Measurements from ENCODE around the gene CPLANE2. TPM values are rescaled to one million over a fixed set of nuclear protein-coding genes. Genes with fewer than 3 reads are reported as not detected.
"Not testable (repeated sequence)": the region's sequence is repeated elsewhere in the genome, so short reads cannot be mapped to it uniquely, and the experiment has no call there.

CPLANE2 gene
- total RNA-seq, 4 donors from 2014 or later, result 6.6 to 45.8 (median 11.0) TPM

DNA sequence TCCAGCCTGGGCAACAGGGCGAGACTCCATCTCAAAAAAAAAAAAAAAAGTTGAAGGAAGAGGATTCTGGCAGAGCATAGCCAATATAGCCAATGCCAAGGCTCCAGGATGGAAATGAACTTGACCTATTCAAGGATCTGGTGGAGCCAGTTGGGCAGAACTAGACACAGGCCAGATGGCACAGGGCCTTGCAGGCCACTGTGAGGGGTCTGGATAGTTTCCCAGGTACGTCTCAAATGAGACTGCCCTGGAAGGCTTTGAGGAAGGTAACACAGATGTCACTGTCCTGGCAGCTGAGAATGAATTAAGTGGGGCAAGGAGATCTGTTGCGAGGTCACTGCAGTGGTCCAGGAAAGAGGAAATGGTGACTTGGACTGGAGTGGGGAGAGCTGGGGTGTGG lies 12.5 kb downstream of the CPLANE2 start:
- no peak for ATAC-seq
- TF ChIP-seq, protein P1, sequence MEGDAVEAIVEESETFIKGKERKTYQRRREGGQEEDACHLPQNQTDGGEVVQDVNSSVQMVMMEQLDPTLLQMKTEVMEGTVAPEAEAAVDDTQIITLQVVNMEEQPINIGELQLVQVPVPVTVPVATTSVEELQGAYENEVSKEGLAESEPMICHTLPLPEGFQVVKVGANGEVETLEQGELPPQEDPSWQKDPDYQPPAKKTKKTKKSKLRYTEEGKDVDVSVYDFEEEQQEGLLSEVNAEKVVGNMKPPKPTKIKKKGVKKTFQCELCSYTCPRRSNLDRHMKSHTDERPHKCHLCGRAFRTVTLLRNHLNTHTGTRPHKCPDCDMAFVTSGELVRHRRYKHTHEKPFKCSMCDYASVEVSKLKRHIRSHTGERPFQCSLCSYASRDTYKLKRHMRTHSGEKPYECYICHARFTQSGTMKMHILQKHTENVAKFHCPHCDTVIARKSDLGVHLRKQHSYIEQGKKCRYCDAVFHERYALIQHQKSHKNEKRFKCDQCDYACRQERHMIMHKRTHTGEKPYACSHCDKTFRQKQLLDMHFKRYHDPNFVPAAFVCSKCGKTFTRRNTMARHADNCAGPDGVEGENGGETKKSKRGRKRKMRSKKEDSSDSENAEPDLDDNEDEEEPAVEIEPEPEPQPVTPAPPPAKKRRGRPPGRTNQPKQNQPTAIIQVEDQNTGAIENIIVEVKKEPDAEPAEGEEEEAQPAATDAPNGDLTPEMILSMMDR (IDR thresholded peaks at IDR 0.05), result no peak
- no peak for TF ChIP-seq POLR2A (IDR thresholded peaks at IDR 0.05)
- no peak for TF ChIP-seq POLR2AphosphoS5 (IDR thresholded peaks at IDR 0.05)
- TF ChIP-seq EP300 (IDR thresholded peaks at IDR 0.05), result no peak
- Histone ChIP-seq H3K9me3 (peaks cover 0 to 12% (median 0%) of the 10 kb centered on the region in 3 donors), H3K4me1 (peaks cover 0 to 17% (median 0%) of the 10 kb centered on the region in 3 donors), H3K4me3 (no peak overlapping the region), H3K36me3 (no peaks in the 10 kb centered on the region), H3K27me3 (peaks cover 34% of the 10 kb centered on the region), H3K27ac (no peak overlapping the region)
- WGBS, 2 donors (ENCODE audit: low coverage in 1 of 2), result 89% methylated on average over 2 of the region's 3 CpGs; no CpG with 5 or more reads in 1 of the 2 donors

DNA sequence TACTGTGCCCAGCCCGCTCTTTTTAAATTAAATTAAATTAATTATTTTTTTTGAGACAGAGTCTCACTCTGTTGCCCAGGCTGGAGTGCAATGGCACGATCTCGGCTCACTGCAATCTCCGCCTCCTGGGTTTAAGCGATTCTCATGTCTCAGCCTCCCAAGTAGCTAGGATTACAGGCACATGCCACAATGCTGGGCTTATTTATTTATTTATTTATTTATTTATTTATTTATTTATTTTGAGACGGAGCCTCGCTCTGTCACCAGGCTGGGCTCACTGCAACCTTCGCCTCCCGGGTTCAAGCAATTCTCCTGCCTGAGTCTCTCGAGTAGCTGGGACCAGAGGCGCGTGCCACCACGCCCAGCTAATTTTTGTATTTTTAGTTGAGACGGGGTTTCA lies 14.3 kb downstream of the CPLANE2 start:
- not testable (repeated sequence) for H3K4me3 ChIP-seq, ATAC-seq, H3K27ac ChIP-seq, H3K36me3 ChIP-seq
- H3K4me1 ChIP-seq, result peaks cover 0 to 20% (median 1%) of the 10 kb centered on the region in 3 donors
- H3K27me3 ChIP-seq, result peaks cover 27% of the 10 kb centered on the region
- 89 to 92% methylated on average over 5 to 6 of the region's 14 CpGs for WGBS, 2 donors (ENCODE audit: low coverage in 1 of 2)
- H3K9me3 ChIP-seq, result peaks cover 0 to 12% (median 0%) of the 10 kb centered on the region in 3 donors

DNA sequence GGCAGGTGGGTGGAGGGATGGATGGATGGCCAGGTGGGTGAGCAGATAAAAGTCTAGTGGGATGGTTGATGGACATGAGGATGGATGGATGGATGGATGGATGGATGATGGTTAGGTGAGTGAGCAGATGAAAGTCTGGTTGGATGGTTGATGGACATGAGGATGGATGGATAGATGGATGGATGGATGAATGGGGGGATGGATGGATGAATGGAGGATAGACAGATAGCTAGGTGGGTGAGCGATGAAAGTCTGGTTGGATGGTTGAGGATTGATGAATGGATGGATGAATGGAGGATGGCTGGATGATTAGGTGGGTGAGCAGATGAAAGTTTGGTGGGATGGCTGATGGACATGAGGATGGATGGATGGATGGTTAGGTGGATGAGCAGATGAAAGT lies 15.5 kb downstream of the CPLANE2 start:
- H3K4me1 ChIP-seq, result peaks cover 0 to 17% (median 3%) of the 10 kb centered on the region in 3 donors
- H3K36me3 ChIP-seq, result no peaks in the 10 kb centered on the region
- H3K27me3 ChIP-seq, result peaks cover 15% of the 10 kb centered on the region
- peaks cover 0 to 4% (median 0%) of the 10 kb centered on the region in 3 donors for H3K9me3 ChIP-seq
- H3K27ac ChIP-seq, result no peak overlapping the region
- H3K4me3 ChIP-seq, result no peak overlapping the region
- ATAC-seq, result no peak
- WGBS, 2 donors (ENCODE audit: low coverage in 1 of 2), result 93 to 100% methylated on average over 1 of the region's 1 CpG
- TF ChIP-seq POLR2A (IDR thresholded peaks at IDR 0.05), result no peak
- TF ChIP-seq, protein P1 (IDR thresholded peaks at IDR 0.05), result no peak
- TF ChIP-seq EP300 (IDR thresholded peaks at IDR 0.05), result no peak
- no peak for TF ChIP-seq POLR2AphosphoS5 (IDR thresholded peaks at IDR 0.05)

DNA sequence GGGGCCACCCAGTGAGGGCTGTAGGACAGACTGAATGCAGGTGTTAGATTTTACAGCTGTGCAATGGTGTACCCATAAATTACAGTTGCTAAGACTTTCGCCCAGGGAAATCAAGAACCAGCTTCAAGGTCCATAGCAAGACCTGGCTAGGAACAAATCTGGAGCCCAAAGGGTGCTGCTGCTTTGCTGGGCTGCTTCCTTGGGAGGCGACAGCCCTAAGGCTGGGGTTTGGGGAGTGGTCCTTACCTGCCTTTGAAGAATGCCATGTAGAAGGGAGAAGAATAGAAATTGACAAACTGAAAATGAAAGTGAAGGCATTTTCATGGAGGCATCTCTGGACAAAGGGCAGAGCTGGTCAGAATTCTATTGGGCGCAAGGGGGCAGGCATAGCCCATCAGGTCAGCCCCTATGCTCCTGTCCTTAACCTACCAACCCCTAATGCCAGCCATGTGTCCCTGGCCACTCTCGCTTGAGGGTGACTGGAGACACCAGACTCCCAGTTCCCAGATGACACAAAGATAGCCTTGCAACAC lies 16.9 kb downstream of the CPLANE2 start:
- no peaks in the 10 kb centered on the region for H3K36me3 ChIP-seq
- no peak for ATAC-seq
- H3K4me1 ChIP-seq, result peaks cover 0 to 24% (median 7%) of the 10 kb centered on the region in 3 donors
- H3K9me3 ChIP-seq, result no peaks in the 10 kb centered on the region
- TF ChIP-seq, protein P1 (IDR thresholded peaks at IDR 0.05), result no peak
- TF ChIP-seq POLR2AphosphoS5 (IDR thresholded peaks at IDR 0.05) (no peak), EP300 (IDR thresholded peaks at IDR 0.05) (no peak), POLR2A (IDR thresholded peaks at IDR 0.05) (no peak)
- H3K27ac ChIP-seq, result no peak overlapping the region
- no CpG with 5 or more reads among the region's 4 CpGs for WGBS, 2 donors (ENCODE audit: low coverage in 1 of 2)
- peaks cover under 1% of the 10 kb centered on the region for H3K27me3 ChIP-seq
- H3K4me3 ChIP-seq, result no peak overlapping the region

DNA sequence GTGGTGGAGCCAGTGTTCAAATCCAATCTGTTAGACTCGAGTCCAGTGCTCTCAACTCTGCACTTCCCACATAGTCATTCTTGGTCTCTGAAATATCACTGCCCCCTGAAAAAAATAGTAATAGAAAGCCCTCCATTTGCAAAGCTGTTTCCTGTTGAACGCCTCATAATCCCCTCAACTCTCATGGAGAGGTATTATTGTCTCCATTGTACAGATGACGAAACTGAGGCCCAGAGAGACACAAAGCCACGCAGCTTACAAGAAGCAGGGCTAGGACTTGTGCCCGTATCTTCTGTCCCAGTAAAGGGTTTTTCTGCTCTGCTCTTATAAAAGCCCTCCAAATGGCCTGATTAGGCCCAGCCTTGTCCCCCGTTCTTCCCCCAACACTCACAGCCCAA lies 18.3 kb downstream of the CPLANE2 start:
- H3K4me3 ChIP-seq, result no peak overlapping the region
- no peak for ATAC-seq
- H3K9me3 ChIP-seq, result no peaks in the 10 kb centered on the region
- no peak overlapping the region for H3K27ac ChIP-seq
- TF ChIP-seq, protein P1 (IDR thresholded peaks at IDR 0.05), result no peak
- TF ChIP-seq POLR2A (IDR thresholded peaks at IDR 0.05) (no peak), EP300 (IDR thresholded peaks at IDR 0.05) (no peak), POLR2AphosphoS5 (IDR thresholded peaks at IDR 0.05) (no peak)
- H3K36me3 ChIP-seq, result no peaks in the 10 kb centered on the region
- no peaks in the 10 kb centered on the region for H3K27me3 ChIP-seq
- 93% methylated on average over 6 of the region's 6 CpGs for WGBS, 2 donors (ENCODE audit: low coverage in 1 of 2)
- H3K4me1 ChIP-seq, result peaks cover 0 to 24% (median 7%) of the 10 kb centered on the region in 3 donors

Data from gastroesophageal sphincter (tissue), 4 donors.